Measurements from ENCODE around the gene FOXK1.

DNA sequence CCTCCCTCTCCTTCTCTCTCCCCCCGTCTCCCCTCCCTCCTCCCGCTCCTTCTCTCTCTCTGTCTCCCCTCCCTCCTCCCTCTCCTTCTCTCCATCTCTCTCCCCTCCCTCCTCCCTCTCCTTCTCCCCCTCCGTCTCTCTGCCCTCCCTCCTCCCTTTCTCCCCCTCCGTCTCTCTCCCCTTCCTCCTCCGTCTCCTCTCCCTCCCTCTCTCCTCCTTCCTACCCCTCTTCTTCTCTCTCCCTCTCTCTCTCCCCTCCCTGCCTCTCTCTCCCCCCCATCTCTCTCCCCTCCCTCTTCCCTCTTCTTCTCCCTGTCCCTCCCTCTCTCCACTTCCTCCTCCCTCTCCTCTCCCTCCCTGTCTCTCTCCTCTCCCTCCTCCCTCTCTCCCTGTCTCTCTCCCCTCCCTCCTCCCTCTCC, 125.5 kb downstream of the FOXK1 start:
- TF ChIP-seq TRIM28 (IDR thresholded peaks at IDR 0.05; ENCODE audit: borderline replicate concordance, low read length) (no peak), ZNF76 (tag by site-specific recombination; IDR thresholded peaks at IDR 0.05; ENCODE audit: borderline replicate concordance, low read depth) (no peak), ZNF624 (tag by site-specific recombination; IDR thresholded peaks at IDR 0.05) (no peak), CTCF (tag by site-specific recombination; IDR thresholded peaks at IDR 0.05) (no peak), ZNF341 (tag by site-specific recombination; IDR thresholded peaks at IDR 0.05; ENCODE audit: low read depth) (no peak), ZNF10 (tag by site-specific recombination; IDR thresholded peaks at IDR 0.05) (no peak), ZNF138 (tag by site-specific recombination; IDR thresholded peaks at IDR 0.05; ENCODE audit: borderline replicate concordance) (no peak), ZNF274 (IDR thresholded peaks at IDR 0.05; ENCODE audit: low read length) (no peak), ZNF274 (tag by site-specific recombination; IDR thresholded peaks at IDR 0.05; ENCODE audit: borderline replicate concordance) (no peak), ZBTB20 (tag by site-specific recombination; IDR thresholded peaks at IDR 0.05) (no peak), ZNF473 (tag by site-specific recombination; IDR thresholded peaks at IDR 0.05) (no peak), ZNF324 (tag by site-specific recombination; IDR thresholded peaks at IDR 0.05) (no peak)
- TF ChIP-seq, protein P1, sequence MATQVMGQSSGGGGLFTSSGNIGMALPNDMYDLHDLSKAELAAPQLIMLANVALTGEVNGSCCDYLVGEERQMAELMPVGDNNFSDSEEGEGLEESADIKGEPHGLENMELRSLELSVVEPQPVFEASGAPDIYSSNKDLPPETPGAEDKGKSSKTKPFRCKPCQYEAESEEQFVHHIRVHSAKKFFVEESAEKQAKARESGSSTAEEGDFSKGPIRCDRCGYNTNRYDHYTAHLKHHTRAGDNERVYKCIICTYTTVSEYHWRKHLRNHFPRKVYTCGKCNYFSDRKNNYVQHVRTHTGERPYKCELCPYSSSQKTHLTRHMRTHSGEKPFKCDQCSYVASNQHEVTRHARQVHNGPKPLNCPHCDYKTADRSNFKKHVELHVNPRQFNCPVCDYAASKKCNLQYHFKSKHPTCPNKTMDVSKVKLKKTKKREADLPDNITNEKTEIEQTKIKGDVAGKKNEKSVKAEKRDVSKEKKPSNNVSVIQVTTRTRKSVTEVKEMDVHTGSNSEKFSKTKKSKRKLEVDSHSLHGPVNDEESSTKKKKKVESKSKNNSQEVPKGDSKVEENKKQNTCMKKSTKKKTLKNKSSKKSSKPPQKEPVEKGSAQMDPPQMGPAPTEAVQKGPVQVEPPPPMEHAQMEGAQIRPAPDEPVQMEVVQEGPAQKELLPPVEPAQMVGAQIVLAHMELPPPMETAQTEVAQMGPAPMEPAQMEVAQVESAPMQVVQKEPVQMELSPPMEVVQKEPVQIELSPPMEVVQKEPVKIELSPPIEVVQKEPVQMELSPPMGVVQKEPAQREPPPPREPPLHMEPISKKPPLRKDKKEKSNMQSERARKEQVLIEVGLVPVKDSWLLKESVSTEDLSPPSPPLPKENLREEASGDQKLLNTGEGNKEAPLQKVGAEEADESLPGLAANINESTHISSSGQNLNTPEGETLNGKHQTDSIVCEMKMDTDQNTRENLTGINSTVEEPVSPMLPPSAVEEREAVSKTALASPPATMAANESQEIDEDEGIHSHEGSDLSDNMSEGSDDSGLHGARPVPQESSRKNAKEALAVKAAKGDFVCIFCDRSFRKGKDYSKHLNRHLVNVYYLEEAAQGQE (tag by site-specific recombination; IDR thresholded peaks at IDR 0.05) = no peak
